G401 (cell line): ENCODE results near the gene IGSF3. TPM values are rescaled to one million over a fixed set of nuclear protein-coding genes. Genes with fewer than 3 reads are reported as not detected.
"Not testable (repeated sequence)": the region's sequence is repeated elsewhere in the genome, so short reads cannot be mapped to it uniquely, and the experiment has no call there.

Experiments
- DNase-seq: peaks from one replicate; pipeline ENCODE4 v3.0.0-alpha.2; 2015; ENCODE audit warnings: low spot score
- in situ Hi-C: cut with HindIII; loops from 2 replicates; pipeline ENCODE4 v1.10.0; 2016; ENCODE audit warnings: low sequenced_read_pairs, mixed read lengths
- total RNA-seq: library from RNA; depleted of rRNA; stranded (reverse); fragments of >200 nt; shearing (Covaris generic); gene quantifications from 2 replicates; pipeline ENCODE4 v1.2.3, GENCODE V29; 2014

The IGSF3 gene
- total RNA-seq, 1 experiment from 2014 or later = 7.2 TPM

DNA sequence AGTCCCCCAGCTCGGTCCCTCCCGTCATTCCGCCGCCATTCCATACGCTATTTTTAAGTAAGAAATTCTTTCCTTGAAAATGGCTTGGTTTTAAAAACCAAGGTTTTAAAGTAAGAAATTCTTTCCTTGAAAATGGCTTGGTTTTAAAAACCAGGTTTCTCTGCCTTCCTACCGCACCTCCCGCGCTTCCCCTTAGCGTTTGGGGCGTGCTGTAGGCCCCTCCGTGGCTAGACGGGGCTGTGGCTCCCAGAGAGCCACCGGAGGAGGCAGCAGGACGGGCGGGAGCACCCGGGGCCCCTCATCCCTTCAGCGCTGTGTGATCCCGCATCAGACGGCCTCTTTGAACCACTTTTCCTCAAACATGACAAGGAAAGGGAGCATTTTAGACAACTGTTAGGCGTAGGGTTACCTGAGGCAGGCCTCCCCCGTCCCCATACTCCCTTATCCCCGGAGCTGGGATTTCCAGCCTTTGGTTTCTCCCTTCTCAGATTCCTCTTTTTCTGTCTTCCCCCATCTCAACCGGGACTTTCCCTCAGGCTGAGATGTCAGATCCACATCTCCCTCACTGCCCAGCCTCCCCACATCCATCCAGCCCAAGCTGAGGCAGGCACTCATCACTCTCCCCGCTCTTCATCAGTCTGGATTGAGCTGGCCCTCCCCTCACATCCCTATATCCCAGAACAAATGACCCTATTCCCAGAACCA lies 96.2 kb downstream of the IGSF3 start:
- in situ Hi-C loops = no loop called here
- DNase-seq = no peak

DNA sequence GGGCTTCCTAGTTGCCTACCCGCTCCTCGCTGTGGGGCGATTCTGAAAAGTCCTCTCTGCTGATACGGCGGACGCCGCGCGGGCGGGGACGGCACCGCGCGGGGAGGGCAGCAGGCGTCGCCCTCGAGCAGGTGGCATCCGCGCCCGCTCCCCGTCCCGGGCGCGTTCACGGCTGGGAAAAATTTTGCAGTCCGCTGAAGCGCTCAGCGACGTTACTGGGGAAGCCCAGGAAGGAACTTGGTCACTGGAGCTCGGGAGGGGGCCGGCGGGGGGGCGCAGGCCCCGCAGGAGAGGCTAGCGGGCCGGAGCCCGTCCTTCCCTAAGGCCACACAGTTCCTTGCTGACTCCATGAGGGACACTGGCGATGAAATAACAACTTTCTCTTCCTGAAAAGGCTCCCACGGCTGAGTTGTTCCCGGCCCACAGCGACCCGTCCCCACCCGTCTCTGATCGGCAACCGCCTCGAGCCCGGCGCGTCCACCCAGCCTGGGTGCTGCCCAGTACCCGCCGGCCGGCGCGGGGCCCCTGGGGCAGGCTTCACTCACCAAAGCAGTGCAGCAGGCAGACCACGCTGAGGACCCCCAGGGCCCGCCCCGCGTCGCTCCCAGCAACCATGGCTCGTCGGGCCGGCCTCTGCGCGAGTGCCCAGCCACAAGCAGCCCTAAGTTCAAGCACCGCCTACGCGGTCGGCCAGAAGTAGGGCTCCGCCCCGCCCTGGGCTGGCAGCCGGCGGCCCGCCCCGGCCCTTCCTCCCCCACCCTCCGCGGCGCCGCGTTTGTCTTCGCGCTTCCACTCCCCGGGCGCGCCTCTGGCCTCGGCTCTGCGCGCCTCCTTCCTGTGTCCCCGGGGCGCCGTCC lies 96.9 kb downstream of the IGSF3 start, which contains the start of gene CD58:
Gene CD58, minus strand, starts transcription at position 669 of the 857 bp plus-strand sequence. Its CDS starts 54 bp downstream, at position 615.
- in situ Hi-C loops = no loop called here
- peak; percentile 36 for DNase-seq

- no peak for DNase-seq
These were observed 97.7 kb downstream of the IGSF3 start for GRCh38 chr1:116569776-116570357.

DNA sequence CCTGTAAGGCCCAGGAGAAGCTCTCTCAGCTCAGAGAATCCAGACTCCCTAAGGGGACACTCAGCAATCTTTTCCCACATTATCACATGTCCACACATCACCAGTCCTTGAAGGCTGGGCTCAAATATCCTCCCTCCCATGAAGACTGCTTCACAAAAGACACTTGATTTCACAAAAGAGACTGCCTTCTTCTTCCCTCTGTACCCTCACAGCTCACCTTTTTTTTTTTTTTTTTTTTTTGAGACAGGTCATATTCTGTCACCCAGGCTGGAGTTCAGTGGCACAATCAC lies 98.2 kb downstream of the IGSF3 start:
- no peak for DNase-seq
- in situ Hi-C loops = no loop called here

More at GRCh38 chr1:116569776-116570357, 97.7 kb downstream of the IGSF3 start:
- in situ Hi-C loops = no loop called here

GRCh38 chr1:116568662-116569380 lies 98.7 kb downstream of the IGSF3 start:
- in situ Hi-C loops = no loop called here
- DNase-seq = no peak

GRCh38 chr1:116567790-116568661 lies 99.5 kb downstream of the IGSF3 start:
- no peak for DNase-seq
- in situ Hi-C loops = no loop called here

DNA sequence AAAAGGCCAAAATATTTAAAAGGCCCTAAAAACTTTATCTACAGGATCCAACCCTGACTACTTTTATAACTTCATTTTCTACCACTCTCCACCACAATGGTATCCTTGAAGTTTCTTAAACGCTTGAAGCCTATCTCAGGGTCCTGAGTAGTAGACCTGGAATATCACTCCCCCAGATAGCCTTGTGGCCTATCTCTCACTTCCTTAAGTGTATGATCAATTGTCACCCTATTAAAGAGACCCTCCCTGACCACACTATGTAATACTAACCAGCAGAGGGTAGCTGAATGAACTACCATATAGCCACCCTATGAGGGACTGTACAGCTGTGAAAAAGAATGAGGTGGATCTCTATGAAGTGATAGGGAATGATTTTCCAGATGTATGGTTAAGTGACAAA lies 102.3 kb downstream of the IGSF3 start:
- no peak for DNase-seq
- in situ Hi-C loops = no loop called here

DNA sequence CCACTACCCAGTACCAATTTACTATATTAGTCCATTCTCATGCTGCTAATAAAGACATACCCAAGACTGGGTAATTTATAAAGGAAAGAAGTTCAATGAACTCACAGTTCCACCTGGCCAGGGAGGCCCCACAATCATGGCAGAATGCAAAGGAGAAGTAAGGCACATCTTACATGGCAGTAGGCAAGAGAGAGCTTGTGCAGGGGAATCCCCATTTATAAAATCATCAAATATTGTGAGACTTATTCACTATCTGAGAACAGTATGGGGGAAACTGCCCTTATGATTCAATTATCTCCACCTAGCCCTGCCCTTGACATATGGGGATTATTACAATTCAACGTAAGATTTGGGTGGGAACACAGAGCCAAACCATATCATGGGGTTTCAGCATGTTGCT lies 103.1 kb downstream of the IGSF3 start:
- in situ Hi-C loops = no loop called here

DNA sequence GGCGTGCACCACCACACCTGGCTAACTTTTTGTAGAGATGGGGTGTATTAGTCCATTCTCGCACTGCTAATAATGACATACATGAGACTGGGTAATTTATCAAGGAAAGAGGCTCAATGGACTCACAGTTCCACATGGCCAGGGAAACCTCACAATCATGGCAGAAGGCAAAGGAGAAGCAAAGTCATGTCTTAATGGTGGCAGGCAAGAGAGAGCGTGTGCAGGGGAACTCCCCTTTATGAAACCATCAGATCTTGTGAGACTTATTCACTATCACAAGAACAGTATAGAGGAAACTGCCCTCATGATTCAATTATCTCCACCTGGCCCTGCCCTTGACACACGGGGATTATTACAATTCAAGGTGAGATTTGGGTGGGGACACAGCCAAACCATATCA lies 105.1 kb downstream of the IGSF3 start:
- DNase-seq, in situ Hi-C loops: not testable (repeated sequence)

More for the DNA sequence above, 103.1 kb downstream of the IGSF3 start:
- DNase-seq = no peak

GRCh38 chr1:116561563-116561962 lies 106.0 kb downstream of the IGSF3 start:
- DNase-seq = no peak
- in situ Hi-C loops = no loop called here

GRCh38 chr1:116560704-116561490 lies 106.6 kb downstream of the IGSF3 start:
- no peak for DNase-seq
- in situ Hi-C loops = no loop called here

DNA sequence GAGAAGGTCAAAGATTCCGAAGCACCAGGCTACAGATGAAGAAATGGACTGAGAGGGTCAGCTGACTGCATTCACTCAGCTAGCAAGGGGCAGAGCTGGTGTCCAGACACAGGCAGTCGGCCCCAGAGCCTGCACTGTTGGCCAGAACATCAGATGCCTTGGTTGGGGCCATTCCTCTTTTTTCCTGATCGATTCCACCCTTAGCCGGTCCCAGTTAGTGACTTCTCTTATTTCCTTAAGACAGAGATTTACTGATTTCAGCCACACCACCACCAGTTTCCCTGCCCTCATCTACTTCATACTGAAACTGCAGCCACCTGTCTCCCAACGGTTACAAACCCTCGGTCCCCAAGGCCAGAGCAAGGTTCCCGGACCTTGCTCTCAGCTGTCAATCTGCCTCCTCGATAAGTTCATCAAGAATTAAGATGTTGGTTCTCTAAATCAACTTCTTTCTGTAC lies 108.2 kb downstream of the IGSF3 start:
- no peak for DNase-seq
- in situ Hi-C loops = no loop called here

- in situ Hi-C loops = no loop called here
- DNase-seq = no peak
These were observed 109.0 kb downstream of the IGSF3 start for GRCh38 chr1:116558571-116558970.

GRCh38 chr1:116558140-116558549 lies 109.4 kb downstream of the IGSF3 start:
- in situ Hi-C loops = no loop called here
- DNase-seq = no peak

DNA sequence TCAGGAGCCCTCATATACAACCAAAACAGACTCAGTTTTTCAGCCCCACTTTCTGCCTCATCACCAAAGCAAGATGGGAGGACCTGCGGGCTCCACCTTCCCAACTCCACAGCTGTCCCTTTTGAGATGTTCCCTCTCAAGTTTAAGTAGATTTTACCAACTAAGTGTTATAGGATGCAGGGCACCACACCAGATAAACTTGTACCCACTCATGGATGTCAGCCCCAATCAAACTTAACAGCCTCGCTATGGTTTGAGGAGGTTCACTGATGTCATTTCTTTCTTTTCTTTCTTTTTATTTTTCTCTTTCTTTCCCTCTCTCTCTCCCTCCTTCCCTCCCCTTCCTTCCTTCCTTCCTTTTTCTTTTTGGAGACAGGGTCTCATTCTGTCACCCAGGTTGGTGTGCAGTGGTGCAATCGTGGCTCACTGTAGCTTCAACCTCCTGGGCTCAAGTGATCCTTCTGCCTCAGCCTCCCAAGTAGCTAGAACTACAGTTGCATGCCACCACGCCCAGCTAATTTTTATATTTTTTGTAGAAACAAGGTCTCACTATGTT lies 110.1 kb downstream of the IGSF3 start:
- in situ Hi-C loops = no loop called here
- no peak for DNase-seq

GRCh38 chr1:116556289-116557006 lies 111.1 kb downstream of the IGSF3 start:
- in situ Hi-C loops = no loop called here
- DNase-seq = no peak

- no peak for DNase-seq
- in situ Hi-C loops = no loop called here
These were observed 112.6 kb downstream of the IGSF3 start for GRCh38 chr1:116554924-116555323.
